Measurements from ENCODE around the gene GREB1L.

GREB1L gene

DNA sequence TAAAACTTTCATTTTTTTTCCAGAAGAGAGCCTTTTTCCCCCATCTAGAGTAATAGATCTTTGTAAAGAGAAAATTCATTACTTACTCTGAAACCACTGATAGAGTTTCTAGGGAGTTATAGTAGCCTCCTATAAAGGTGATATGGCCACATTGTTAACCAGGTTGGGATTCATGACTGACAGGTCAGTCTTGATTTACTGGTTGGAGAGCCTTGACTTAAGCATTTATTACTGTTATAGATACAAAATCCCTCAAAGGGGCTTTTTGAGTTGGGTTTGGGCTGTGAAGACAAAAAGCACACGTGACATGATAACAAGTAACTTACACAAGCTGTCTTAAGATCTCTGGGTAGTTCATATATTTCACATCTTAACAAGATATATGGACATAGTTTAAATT, 141.0 kb downstream of the GREB1L start:
- DNase-seq = no peak

DNA sequence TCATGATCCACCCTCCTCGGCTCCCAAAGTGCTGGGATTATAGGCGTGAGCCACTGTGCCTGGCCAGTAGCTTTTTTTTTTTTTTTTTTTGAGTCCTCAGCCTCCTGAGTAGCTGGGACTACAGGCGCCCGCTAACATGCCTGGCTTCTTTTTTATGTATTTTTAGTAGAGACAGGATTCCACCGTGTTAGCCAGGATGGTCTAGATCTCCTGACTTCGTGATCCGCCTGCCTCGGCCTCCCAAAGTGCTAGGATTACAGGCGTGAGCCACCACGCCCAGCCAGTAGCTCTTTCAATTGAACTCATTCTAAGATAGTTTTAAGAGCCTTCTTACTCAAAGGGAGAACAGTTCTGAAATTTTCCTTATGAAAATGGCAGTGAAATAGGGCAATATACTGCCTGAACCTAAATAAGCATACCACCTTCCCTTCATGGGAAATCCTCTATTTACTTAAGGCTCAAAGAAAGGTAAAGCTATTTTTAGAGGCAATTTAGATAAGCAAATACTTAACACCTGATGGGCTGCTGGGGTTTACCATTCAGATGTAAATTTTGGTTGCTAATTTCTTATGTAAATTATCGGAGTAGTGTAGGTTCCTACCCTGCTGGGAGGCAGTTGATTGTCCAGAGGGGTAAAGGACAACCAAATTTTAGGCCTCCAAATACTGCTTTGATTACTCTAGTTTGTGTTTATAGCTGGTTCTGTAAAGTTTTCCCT, 144.7 kb downstream of the GREB1L start:
- no peak for DNase-seq

DNA sequence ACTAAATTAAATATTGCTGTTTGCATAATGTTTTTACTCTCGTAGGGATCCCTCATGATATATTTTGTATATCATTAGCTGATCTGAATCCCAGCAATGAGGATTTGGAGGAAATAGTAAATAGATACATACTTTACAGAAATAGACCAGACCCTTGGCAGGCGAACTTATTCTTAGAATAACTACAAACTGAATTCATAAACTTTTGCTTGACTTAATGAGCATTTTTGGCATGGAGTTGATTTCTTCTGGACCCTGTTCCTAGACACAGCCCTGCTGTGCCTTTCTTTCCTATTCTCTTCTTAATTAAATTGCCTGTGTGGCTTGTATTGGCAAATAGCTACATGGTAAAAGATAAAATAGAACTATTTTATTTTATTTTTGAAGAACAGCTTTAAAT, 145.9 kb downstream of the GREB1L start:
- DNase-seq = no peak

DNA sequence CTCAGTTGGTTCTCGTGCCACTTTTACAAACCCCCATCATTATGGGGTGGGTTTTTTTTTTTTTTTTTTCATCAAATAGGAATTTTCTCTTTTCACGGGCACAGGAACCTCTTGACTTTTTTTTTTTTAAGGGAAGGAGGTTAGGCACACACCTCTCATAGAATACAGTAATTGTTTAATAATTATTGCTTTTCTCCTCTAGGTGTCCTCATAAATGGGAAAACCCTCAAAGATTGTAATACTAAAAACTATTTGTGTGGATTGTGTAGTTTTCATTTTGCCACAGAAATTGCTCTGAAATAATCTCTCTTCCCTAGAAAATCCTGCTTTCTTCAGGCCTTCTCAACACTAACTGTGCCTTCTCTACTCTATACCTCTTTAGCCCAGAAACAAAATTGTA, 147.3 kb downstream of the GREB1L start:
- DNase-seq = no peak

DNA sequence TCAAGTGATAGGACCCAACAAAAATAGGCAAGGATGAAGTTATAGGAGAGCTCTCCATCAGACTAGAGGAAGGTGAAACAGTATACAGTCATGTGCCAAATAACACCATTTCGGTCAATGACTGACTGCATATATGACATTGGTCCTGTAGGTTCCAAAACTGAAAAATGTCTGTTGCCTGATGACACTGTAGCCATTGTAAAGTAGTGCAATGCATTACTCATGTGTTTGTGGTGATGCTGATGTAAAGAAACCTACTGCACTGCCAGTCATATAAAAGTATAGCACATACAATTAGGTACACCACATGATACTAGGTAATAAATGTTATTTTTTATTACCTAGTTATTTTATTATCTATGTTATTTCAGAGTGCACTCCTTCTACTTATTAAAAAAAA, 147.9 kb downstream of the GREB1L start:
- DNase-seq = no peak

DNA sequence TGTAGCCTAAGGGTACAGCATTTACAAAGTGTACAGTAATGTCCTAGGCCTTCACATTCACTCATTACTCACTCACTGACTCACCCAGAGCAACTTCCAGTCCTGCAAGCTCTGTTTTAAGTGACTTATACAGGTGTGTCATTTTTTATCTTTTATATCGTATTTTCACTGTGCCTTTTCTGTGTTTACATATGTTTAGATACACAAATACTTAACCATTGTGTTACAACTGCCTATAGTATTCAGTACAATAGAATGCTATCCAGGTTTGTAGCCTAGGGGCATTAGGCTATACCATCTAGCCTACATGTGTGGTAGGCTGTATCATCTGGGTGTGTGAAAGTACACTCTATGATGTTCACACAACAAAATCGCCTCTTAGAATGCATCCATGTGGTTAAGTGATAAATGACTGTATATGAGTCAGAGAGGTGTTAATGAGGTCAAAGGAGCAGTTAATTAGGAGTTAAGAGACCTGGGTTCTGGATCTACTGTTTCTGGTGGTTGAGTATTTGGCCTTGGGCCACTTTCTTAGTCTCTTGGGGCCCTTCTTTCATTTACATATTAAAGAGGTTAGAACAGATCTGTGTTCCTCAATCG, 149.1 kb downstream of the GREB1L start:
- DNase-seq = no peak

DNA sequence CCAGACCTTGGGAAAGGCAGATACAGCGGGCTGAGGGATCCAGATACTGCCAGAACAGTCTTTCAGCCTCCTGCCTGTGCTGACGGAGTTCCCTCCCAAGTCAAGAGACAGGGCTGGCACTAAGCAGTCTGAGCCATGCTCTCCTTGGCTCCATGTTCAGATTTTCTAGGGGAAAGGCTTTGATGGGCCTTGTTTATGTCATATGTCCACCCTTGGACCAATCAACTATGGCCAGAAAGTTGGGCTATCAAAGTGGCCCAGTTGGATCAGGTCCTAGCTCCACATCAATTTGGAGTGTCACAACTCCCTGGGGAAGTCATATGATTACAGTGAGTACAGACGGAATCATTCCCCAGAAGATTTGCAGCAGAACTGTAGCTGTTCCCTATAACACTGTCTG, 152.0 kb downstream of the GREB1L start:
- DNase-seq = no peak

DNA sequence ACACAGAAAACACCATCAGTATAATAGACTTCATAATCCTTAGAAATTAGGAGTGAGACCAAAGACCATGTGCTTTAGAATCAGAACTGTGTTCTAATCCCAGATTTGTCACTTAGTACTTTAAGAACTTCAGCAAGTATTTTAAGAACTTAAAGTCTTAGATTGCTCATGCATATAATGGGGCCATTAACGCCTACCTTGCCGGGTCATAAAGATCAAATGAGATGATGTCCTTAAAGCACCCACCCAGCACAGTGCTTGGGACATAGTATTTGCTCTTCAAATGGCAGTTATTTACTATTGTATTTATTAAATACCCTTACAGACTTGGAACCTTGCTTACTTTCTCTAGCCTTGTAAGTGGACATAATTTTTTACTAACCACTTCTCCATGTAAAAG, 156.1 kb downstream of the GREB1L start:
- no peak for DNase-seq

DNA sequence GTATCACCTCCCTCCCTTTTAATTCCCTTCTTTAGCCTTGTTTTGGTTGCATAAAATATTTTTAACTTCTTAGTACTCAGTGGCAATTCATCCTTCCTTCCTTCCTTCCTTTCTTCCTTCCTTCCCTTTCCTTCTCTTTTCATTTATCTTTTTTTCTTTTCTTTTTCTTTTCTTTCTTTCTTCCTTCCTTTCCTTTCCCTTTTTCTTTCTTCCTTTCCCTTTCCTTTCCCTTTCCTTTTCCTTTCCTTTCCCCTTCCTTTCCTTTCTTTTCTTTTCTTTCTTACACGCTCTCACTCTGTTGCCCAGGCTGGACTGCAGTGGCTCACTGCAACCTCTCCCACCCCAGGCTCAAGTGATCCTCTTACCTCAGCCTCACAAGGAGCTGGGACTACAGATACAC, 160.2 kb downstream of the GREB1L start:
- no peak for DNase-seq

DNA sequence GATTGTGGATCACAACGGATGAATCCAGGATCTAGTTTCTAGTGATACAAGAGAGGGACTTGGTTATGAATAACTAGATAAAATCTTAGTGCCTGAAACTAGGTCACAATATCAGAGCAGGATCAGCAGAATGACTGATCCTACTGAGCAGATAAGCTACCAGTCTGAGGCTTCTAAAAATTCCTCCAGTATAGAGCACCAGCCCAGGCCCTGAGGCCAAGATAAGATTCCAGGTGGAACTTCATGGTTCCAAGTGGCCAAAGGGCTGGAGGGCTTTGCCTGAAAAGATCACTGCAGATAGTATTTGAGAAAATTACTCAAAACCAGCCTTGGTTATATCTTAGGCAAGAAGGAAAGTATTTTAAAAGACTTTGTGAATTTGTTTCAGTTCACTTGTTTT, 162.4 kb downstream of the GREB1L start:
- no peak for DNase-seq

DNA sequence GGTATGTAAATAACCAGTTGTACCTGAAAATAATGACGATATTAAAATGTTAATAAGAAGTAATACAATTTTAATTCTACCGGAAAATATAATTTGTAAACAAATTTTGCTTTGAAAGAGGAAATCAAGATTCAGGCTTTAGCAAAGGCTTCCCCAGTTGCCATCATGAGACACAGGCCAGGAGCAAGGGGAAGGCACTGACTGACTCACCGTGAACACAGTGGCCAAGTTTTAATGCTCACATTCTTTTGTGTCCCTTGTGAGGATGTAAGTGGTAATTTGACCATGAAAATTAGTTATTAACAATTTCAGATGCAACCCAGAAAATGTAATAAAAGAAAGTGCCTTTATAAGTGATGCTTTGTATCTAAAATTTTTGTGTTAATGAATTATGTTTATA, 164.1 kb downstream of the GREB1L start:
- no peak for DNase-seq

DNA sequence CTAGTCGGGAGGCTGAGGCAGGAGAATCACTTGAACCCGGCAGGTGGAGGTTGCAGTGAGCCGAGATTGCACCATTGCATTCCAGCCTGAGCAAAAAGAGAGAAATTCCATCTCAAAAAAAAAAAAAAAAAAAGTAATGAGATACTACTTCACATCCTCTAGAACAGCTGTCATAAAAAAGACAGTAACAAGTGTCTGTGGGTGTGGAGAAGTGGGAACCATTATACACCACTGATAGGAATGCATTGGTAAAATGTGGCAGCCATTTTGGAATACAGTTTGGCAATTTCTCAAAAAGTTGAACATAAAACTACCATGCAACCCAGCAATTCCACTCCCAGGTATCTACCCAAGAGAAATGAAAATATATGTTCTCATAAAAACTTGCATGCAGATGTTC, 166.6 kb downstream of the GREB1L start:
- DNase-seq = no peak

DNA sequence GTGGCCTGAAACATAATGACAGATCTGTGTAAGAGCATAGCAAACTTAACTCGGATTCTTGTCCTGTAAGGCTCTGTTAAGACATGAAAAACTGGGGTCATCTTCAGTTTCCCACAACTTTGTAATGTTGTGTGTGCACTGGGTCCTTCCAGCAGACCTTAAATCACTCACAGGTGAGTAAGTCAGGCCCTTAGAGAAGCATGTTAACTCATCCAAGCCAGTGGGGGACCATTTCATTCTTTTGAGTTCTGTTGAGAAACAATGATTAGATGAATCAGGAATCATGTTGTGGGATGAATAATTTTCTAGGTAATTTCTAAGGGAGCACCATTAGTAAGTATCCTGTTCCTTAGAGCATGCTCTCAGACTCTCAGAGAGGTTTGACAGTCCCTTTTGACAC, 191.4 kb downstream of the GREB1L start:
- no peak for DNase-seq

DNA sequence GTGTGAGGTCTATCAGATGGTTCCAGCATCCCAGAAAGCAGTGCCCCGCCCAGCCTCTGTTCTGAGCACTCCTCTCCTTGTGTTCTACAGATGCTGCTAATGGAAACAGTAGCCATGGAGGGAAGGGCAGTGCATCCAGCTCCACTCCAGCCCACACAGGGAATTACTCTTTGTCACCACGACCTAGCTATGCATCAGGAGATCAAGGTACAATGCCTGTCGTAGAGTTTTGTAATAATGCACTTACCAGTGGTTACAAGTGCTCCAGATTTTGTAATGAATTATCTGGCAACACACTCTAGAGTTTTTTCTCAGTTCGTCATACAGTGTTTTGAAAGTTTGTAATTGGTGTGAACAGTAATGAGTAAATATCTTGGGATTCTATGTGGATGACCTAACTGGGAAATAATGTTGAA, 197.4 kb downstream of the GREB1L start:
- no peak for DNase-seq

DNA sequence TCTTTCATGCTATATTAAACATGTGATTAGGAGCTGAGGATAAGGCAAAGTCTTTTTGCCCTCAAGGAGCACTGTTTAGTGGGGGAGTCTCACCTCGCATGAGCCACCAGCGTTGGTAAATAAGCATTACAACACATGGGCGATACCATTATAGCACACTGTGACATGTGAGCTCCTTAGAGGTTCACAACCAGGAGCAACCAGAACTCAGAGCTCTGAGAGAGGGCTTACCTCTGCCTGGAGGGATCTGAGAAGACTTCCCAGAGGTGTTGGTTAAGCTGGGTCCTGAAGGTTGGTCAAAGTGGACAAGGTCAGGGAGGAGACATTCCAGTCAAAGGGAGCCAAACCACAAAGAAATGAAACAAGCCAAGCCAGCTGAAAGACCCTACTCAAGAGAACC, 199.6 kb downstream of the GREB1L start:
- DNase-seq = no peak

DNA sequence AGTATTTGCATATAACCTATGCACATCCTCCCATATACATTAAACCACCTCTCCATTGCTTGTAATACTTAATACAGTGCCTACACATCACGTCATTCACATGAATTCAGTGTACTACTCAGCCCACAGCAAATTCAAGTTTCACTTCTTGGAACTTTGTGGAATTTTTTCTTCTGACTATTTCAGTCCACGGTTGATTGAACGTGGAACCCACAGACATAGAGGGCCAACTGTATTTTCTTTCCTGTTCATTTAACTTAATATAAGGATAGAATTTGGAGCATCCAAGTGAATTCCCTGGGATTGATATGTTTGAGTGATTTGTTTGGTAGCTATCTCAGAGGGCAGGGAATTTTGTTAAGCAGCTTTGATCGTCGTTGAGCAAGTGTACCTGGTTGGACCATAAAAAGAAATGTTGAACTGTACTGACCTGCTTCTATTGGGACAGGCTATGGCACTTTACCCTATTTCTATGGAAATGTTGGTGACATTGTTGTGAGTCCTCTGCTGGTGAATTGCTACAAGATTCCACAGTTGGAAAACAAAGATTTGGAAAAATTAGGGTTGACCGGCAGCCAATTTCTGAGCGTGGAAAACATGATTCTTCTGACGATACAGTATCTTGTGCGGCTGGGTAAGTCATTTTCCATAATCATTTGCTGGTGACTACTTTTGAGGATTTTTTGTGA, 201.9 kb downstream of the GREB1L start:
- no peak for DNase-seq

DNA sequence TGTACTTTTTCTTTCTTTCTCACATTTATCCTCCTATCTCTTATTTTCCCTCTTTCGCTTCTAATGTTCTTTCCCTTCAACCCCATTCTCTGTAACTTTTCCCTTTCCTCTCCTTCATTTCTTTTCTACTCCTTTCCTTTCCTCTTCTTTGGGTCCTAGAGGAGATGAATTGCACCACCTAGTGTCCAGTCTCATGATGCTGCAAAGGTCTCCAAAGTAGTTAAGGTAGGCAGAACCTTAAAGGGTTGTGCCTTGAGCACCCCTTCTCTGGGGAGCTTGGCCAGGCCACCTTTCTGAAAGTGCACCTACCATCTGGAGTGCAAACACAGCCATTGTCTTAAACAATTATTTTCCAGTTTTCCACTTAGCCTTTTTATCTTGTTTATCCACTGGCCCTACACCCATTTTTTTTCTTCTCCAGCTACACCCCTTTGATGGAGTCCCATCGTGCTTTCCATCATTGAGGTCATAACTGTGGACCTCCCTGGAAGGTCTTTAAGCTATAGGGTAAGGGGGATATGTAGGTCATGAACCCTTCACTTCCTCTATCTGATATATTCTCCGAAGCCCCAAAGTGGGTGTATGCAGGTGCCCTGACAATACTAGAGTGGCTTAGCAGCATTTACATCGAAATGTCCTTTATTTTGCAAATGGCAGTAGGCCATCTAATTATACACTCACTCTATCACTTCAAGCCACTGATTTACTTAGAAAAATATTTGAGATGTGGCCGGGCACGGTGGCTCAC, 202.6 kb downstream of the GREB1L start:
- peak; percentile 25 to 41 for DNase-seq

DNA sequence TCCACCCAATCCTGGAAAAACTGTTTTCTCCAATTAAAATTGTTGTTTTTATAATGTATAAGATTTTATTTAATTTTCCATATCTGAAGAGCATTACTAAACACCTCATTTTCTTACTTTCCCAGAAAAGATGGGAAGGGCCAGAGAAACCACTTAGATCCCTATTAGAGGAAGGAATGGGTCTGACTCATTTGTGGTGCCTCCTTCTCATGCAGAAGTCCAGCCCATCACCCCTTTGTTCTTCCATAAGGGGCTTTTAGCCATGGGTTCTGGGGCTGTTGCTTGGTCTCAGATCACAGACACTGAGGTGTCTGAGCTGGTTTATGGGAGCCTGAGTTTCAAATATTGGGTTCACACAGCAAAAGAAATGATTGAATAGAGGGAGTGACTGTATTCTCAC, 206.3 kb downstream of the GREB1L start:
- DNase-seq = no peak

DNA sequence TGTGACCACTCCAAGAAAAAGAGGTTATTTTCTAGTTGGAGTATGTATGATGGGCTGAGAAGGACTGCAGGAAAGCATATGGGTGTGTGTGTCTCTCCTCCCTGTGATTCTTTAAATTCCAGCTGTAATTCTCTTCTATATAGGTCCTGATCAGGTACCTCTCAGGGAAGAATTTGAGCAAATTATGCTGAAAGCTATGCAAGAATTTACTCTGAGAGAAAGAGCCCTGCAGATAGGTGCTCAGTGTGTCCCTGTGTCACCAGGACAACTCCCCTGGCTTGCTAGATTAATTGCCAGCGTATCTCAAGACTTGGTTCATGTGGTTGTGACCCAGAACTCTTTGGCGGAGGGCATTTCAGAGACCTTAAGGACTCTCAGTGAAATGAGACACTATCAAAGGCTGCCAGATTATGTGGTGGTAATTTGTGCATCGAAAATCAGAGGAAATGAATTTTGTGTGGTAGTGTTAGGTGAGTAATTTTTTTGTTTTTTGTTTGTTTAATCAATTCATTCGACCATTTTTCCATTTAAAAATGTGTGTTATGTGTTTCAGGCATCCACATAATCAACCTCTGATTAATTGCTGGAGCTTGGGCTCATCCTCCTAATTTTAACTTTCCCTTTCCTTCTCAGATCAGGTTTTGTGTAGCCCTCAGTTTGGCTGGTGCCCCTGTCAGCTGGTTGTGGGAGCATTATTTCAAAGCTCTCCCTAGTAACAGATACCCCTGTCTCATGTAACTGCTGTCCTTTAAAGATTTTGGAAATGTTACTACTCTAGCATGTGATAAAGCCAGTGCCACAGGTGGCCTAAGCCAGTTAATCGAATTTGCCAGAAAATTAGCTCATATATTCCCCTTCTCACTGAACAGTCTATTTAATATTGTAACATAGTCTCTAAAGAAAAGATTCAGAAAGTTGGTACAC, 207.6 kb downstream of the GREB1L start:
- no peak for DNase-seq

DNA sequence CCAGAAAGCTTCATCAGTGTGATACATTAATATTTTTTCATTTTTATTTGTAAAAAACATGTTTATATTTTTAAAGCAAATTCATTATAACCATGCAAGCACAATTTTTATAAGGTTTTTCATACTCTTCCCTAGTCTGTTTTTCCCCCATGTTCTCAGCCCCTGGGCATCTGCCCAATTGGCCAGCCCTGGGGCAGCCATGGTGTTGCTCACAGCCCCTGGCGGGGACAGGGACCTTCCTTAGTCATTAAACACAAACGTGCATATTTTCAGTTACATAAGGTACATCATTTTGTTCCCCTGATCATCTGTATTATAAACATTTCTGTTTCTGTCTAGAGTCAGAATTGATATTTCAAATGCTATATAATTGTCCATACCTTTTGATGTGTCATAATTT, 208.5 kb downstream of the GREB1L start:
- DNase-seq = no peak

DNA sequence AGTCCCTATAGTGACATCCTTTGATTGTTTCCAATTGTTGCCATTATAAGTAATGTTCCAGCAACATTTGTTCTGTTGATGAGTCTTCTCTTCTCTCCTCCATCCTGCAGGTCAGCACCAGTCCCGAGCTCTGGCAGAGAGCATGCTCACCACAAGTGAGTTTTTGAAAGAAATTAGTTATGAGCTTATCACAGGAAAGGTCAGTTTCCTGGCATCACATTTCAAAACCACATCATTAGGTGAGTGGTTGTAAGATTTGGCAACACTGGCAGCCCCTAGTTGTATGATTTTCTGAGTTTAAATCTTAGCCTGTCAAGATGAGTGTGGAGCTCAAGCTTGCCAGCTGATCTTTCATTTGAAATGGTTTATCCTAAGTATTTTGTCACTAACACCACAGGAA, 208.9 kb downstream of the GREB1L start:
- no peak for DNase-seq

DNA sequence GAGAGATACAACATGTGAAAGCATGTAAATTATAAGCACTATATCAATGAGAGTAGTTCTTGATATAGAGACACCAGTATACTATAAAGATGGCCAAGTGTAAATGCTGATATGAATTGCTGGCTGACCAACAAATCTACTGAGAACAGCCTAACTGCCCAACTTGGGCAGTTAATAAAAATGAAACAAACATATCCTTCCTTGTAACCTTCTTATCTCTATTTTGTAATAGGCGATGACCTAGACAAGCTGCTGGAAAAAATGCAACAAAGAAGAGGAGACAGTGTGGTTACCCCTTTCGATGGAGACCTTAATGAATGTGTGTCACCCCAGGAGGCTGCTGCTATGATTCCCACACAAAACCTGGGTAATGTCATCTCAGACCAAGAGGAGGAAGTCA, 209.8 kb downstream of the GREB1L start:
- DNase-seq = no peak

Data from NCI-H524 (cell line).